GM12878 (cell line): Measurements from ENCODE around the gene NCKIPSD. TPM values are rescaled to one million over a fixed set of nuclear protein-coding genes. Genes with fewer than 3 reads are reported as not detected.

Experiments
- ATAC-seq: fragments of 200-7000 bp; cut with Tn5 transposase; 3 replicates; pipeline ENCODE4 v1.9.1; 2020; ENCODE audit warnings: mild to moderate bottlenecking, moderate library complexity
- BruUV-seq: library from RNA; stranded (reverse); fragments of 400-500 nt; replicated peaks from 2 replicates; lab custom pipeline; 2021; lab: Mats Ljungman, UMichigan
- CTCF ChIA-PET: fragments of 300-600 bp; sonication (Branson Sonifier 250); formaldehyde crosslinking; extraction: SDS; loops from one replicate; lab custom pipeline; 2021; ENCODE audit warnings: inconsistent platforms; lab: Yijun Ruan, JAX
- POLR2A ChIA-PET: fragments of 350-600 bp; formaldehyde crosslinking; extraction: SDS; loops from one replicate; lab custom pipeline; 2021; ENCODE audit warnings: inconsistent platforms; lab: Charles Lee
- RAD21 ChIA-PET: fragments of 300-600 bp; sonication (Branson Sonifier 250); formaldehyde crosslinking; loops from one replicate; lab custom pipeline; 2023; ENCODE audit warnings: antibody characterized with exemption; ENCODE audit not compliant: unreplicated experiment; lab: Charles Lee
- SMC1A ChIA-PET: fragments of 300-600 bp; sonication (Branson Sonifier 250); formaldehyde crosslinking; loops from one replicate; lab custom pipeline; 2023; ENCODE audit not compliant: unreplicated experiment, uncharacterized antibody; lab: Charles Lee
- DNase-seq: peaks from one replicate; pipeline ENCODE4 v3.0.0-alpha.2; 2011; ENCODE audit warnings: low read depth, low spot score
- FAIRE-seq: peaks from 3 replicates; lab custom pipeline; 2011; peaks lifted over from hg19 to GRCh38; lab: Jason Lieb, UNC
- H2AFZ ChIP-seq: 2 replicates; pipeline ENCODE4 v1.6.0; 2011; ENCODE audit warnings: low read depth, low read length, control low read depth; ENCODE audit not compliant: control insufficient read depth
- H3K27ac ChIP-seq: 2 replicates; pipeline ENCODE4 v1.5.1; 2011; ENCODE audit warnings: control low read depth; ENCODE audit not compliant: control insufficient read depth, insufficient read depth
- H3K27me3 ChIP-seq, 2 experiments: replicated peaks in 1 of 2; 2 replicates each; pipeline versions ENCODE4 v1.6.0 to v1.6.1; 2011; ENCODE audit warnings: low read length in 1 of 2; ENCODE audit not compliant: control insufficient read depth in 2 of 2, insufficient read depth in 2 of 2
- H3K36me3 ChIP-seq, 2 experiments: 2 replicates each; pipeline ENCODE4 v1.5.1; 2011; ENCODE audit warnings: low read length in 1 of 2; ENCODE audit not compliant: control insufficient read depth in 2 of 2, insufficient read depth in 2 of 2
- H3K4me1 ChIP-seq: 2 replicates; pipeline ENCODE4 v1.6.1; 2011; ENCODE audit warnings: mild to moderate bottlenecking, low read length, moderate library complexity, mixed read lengths; ENCODE audit not compliant: control insufficient read depth, insufficient read depth
- H3K4me2 ChIP-seq: 2 replicates; pipeline ENCODE4 v1.6.0; 2011; ENCODE audit warnings: control low read depth; ENCODE audit not compliant: control insufficient read depth, insufficient read depth
- H3K4me3 ChIP-seq: fragments of 200-600 bp; sonication (generic); 2 replicates; pipeline ENCODE4 v1.5.1; 2016
- H3K79me2 ChIP-seq: 2 replicates; pipeline ENCODE4 v1.6.0; 2011; ENCODE audit warnings: low read length; ENCODE audit not compliant: control insufficient read depth, insufficient read depth
- H3K9ac ChIP-seq: 2 replicates; pipeline ENCODE4 v1.8.0; 2011; ENCODE audit warnings: low read length, control low read depth, mixed read lengths; ENCODE audit not compliant: control insufficient read depth, insufficient read depth
- H3K9me3 ChIP-seq: replicated peaks from 3 replicates; pipeline ENCODE4 v1.5.1; 2011; ENCODE audit warnings: mild to moderate bottlenecking, low read length; ENCODE audit not compliant: control insufficient read depth, insufficient read depth
- H4K20me1 ChIP-seq: 2 replicates; pipeline ENCODE4 v1.6.0; 2011; ENCODE audit not compliant: control insufficient read depth, insufficient read depth
- CEBPB ChIP-seq, 2 experiments: fragments of 150-350 bp in 1 of 2; IDR thresholded peaks; 2 replicates each; pipeline ENCODE4 v1.6.1; 2012 to 2014; ENCODE audit warnings: low read depth in 2 of 2, low read length in 2 of 2, borderline replicate concordance in 1 of 2, inconsistent platforms in 1 of 2
- ETV6 ChIP-seq, 2 experiments: fragments of 450-650 bp in 1 of 2; IDR thresholded peaks in 1 of 2; conservative IDR thresholded peaks in 1 of 2; 2 replicates each; pipeline ENCODE4 v1.6.1; 2014; ENCODE audit warnings: antibody characterized with exemption in 1 of 2, borderline replicate concordance in 1 of 2, low read depth in 1 of 2, mild to moderate bottlenecking in 1 of 2, moderate library complexity in 1 of 2
- FOS ChIP-seq: IDR thresholded peaks from 3 replicates; pipeline ENCODE4 v1.6.1; 2011; ENCODE audit warnings: borderline replicate concordance; ENCODE audit not compliant: insufficient read length; ENCODE audit errors: extremely low read depth
- IRF4 ChIP-seq: IDR thresholded peaks from 2 replicates; pipeline ENCODE4 v1.6.1; 2011; ENCODE audit warnings: low read depth, low read length
- IRF5 ChIP-seq: fragments of 450-650 bp; IDR thresholded peaks from 2 replicates; pipeline ENCODE4 v1.6.1; 2017; ENCODE audit warnings: borderline replicate concordance
- MTA2 ChIP-seq: fragments of 450-650 bp; IDR thresholded peaks from 2 replicates; pipeline ENCODE4 v1.6.1; 2016; ENCODE audit warnings: low read depth, mild to moderate bottlenecking, moderate library complexity
- MYC ChIP-seq: IDR thresholded peaks from 2 replicates; pipeline ENCODE4 v1.6.1; 2011; ENCODE audit warnings: mild to moderate bottlenecking, low read length, moderate library complexity, inconsistent platforms; ENCODE audit not compliant: insufficient read depth, insufficient replicate concordance, insufficient read length, severe bottlenecking
- NBN ChIP-seq: fragments of 450-650 bp; IDR thresholded peaks from 2 replicates; pipeline ENCODE4 v1.6.1; 2016
- NR2C2 ChIP-seq: IDR thresholded peaks from 2 replicates; pipeline ENCODE4 v1.6.1; 2011; ENCODE audit warnings: borderline replicate concordance, low read depth; ENCODE audit not compliant: control insufficient read depth, insufficient read length
- POU2F2 ChIP-seq: IDR thresholded peaks from 3 replicates; pipeline ENCODE4 v1.6.1; 2011; ENCODE audit warnings: low read depth, mild to moderate bottlenecking, low read length, borderline replicate concordance
- RFX5 ChIP-seq: IDR thresholded peaks from 2 replicates; pipeline ENCODE4 v1.6.1; 2011; ENCODE audit warnings: low read depth, low read length, improper control_type of control experiment
- SMAD5 ChIP-seq: IDR thresholded peaks from 2 replicates; pipeline ENCODE4 v1.6.1; 2016; ENCODE audit warnings: antibody characterized with exemption, low read depth
- STAT1 ChIP-seq: fragments of 450-650 bp; conservative IDR thresholded peaks from 2 replicates; pipeline ENCODE4 v1.6.1; 2014; ENCODE audit warnings: antibody characterized with exemption, mild to moderate bottlenecking
- WRNIP1 ChIP-seq: IDR thresholded peaks from 2 replicates; pipeline ENCODE4 v1.6.1; 2011; ENCODE audit warnings: low read depth, low read length, improper control_type of control experiment, borderline replicate concordance
- YBX1 ChIP-seq: fragments of 450-650 bp; IDR thresholded peaks from 2 replicates; pipeline ENCODE4 v1.6.1; 2016; ENCODE audit warnings: antibody characterized with exemption
- ZNF687 ChIP-seq: fragments of 450-650 bp; IDR thresholded peaks from 2 replicates; pipeline ENCODE4 v1.6.1; 2017; ENCODE audit warnings: mild to moderate bottlenecking, moderate library complexity
- WGBS: methylation state at CpG from one replicate; pipeline ENCODE4 v1.1.6; 2016; ENCODE audit warnings: low lambda C conversion rate; ENCODE audit not compliant: insufficient replicate concordance, insufficient coverage; ENCODE audit errors: missing lambda C conversion rate; 5-methylcytosine and 5-hydroxymethylcytosine counted together
- in situ Hi-C: fragments of 300-500 bp; cut with MboI; formaldehyde crosslinking; loops from 9 replicates; pipeline ENCODE4 v1.14.3; 2018; ENCODE audit warnings: mixed read lengths
- intact Hi-C: fragments of 100-400 bp; cut with micrococcal nuclease; formaldehyde crosslinking; loops from one replicate; pipeline ENCODE4 v1.14.2; 2022; ENCODE audit not compliant: unreplicated experiment
- polyA plus RNA-seq, 11 experiments: library from polyadenylated mRNA; depleted of rRNA in 4 of 11; unstranded in 6 of 11; stranded (reverse) in 5 of 11; fragments of >200 nt; fragmentation: Nextera tagmentation in 4 of 11; fragmentation: Illumina TruSeq in 1 of 11; extraction: Ambion mirVana in 4 of 11; extraction: Trizol in 1 of 11; gene quantifications; 1 replicate in 1 of 11; 2 replicates in 10 of 11; pipeline versions ENCODE4 v1.2.1 to v1.2.3, GENCODE V29; 2011 to 2016; ENCODE audit warnings: inconsistent platforms in 2 of 11, missing spikeins in 2 of 11, low read depth in 1 of 11
- total RNA-seq, 4 experiments: library from RNA; depleted of rRNA in 3 of 4; stranded (reverse); fragments of >200 nt in 3 of 4; fragmentation: Illumina TruSeq in 1 of 4; extraction: Trizol in 1 of 4; gene quantifications; 2 replicates each; pipeline versions ENCODE4 v1.2.1 to v1.2.3, GENCODE V29; 2013 to 2021

NCKIPSD gene
- total and polyA plus RNA-seq, 10 of the 15 experiments (the other 5 are each of a cell fraction or from before 2014, with no cell fraction given) = 0.93 to 31.6 (median 15.2) TPM

- no peak for TF ChIP-seq CEBPB (IDR thresholded peaks at IDR 0.05; ENCODE audit: borderline replicate concordance in 1 of 2, low read depth in 2 of 2, low read length in 2 of 2)
- TF ChIP-seq NBN = no peak
- TF ChIP-seq, all 136 proteins: peak for 0
Measured at GRCh38 chr3:48702320-48702920, 16.7 kb upstream of the NCKIPSD start (continued).

- Histone ChIP-seq H3K9ac (no peak overlapping the region), H3K9me3 (no peaks in the 10 kb centered on the region), H4K20me1 (peaks cover 6% of the 10 kb centered on the region), H3K79me2 (peaks cover 61% of the 10 kb centered on the region), H3K27me3 (no peaks in the 10 kb centered on the region), H3K4me3 (no peak overlapping the region), H3K4me1 (no peaks in the 10 kb centered on the region), H3K36me3 (peaks cover 0 to 21% of the 10 kb centered on the region in 2 experiments), H3K4me2 (no peak overlapping the region), H2AFZ (no peak overlapping the region), H3K27ac (no peak overlapping the region)
- intact Hi-C loops (no loop called here), in situ Hi-C loops (no loop called here)
- FAIRE-seq (no peak), ATAC-seq (no peak), DNase-seq (no peak)
- POLR2A ChIA-PET = interaction anchor here (0.6 kb wide), 1 partner anchor 164 kb away, joined by 3 read pairs; no protein-coding TSS in a partner anchor
- CTCF ChIA-PET = interaction anchor here (0.7 kb wide), 1 partner anchor 318 kb away, joined by 3 read pairs; the partner anchor contains the start of gene DALRD3
- no TSS peak for BruUV-seq
- SMC1A ChIA-PET = no interaction called here
- WGBS = 99% methylated on average over 11 of the region's 11 CpGs
- RAD21 ChIA-PET = interaction anchor here (1.2 kb wide), 1 partner anchor 39 kb away, joined by 3 read pairs; no protein-coding TSS in a partner anchor
- TF ChIP-seq SMAD5 (no peak), STAT1 (no peak), ZNF687 (no peak), RFX5 (no peak), YBX1 (no peak), IRF4 (no peak), MTA2 (no peak), MYC (no peak), NR2C2 (no peak), WRNIP1 (no peak), IRF5 (no peak), FOS (no peak), ETV6 (conservative IDR thresholded peaks at IDR 0.05 in 1 of 2, IDR thresholded peaks at IDR 0.05 in 1 of 2; ENCODE audit: borderline replicate concordance in 1 of 2, low read depth in 1 of 2) (no peak), POU2F2 (no peak)
Measured at GRCh38 chr3:48700731-48701405, 15.2 kb upstream of the NCKIPSD start.
